HuH-7.5 (cell line): ENCODE measurements around the gene SLC35F3.
A peak's percentile ranks its signal among the peaks of the same experiment; 100 is the strongest.
"Not testable (repeated sequence)": the region's sequence is repeated elsewhere in the genome, so short reads cannot be mapped to it uniquely, and the experiment has no call there.

Experiments
- DNase-seq: peaks from one replicate; pipeline ENCODE4 v3.0.0; 2011; ENCODE audit warnings: low spot score

The SLC35F3 gene

GRCh38 chr1:234197839-234198238 lies 293.4 kb downstream of the SLC35F3 start:
- DNase-seq = no peak

- DNase-seq = no peak
Observed at GRCh38 chr1:234199476-234200127, 295.1 kb downstream of the SLC35F3 start.

GRCh38 chr1:234200566-234200965 lies 296.1 kb downstream of the SLC35F3 start:
- DNase-seq = no peak

GRCh38 chr1:234201600-234201999 lies 297.1 kb downstream of the SLC35F3 start:
- DNase-seq = no peak

- DNase-seq = no peak
Observed at GRCh38 chr1:234205966-234206365, 301.5 kb downstream of the SLC35F3 start.

GRCh38 chr1:234206651-234207284 lies 302.3 kb downstream of the SLC35F3 start:
- no peak for DNase-seq

GRCh38 chr1:234208351-234208750 lies 303.9 kb downstream of the SLC35F3 start:
- DNase-seq = no peak

GRCh38 chr1:234208791-234209190 lies 304.3 kb downstream of the SLC35F3 start:
- no peak for DNase-seq

GRCh38 chr1:234210429-234210828 lies 306.0 kb downstream of the SLC35F3 start:
- DNase-seq = not testable (repeated sequence)

- not testable (repeated sequence) for DNase-seq
Observed at GRCh38 chr1:234211855-234212254, 307.4 kb downstream of the SLC35F3 start.

- DNase-seq = peak; percentile 55
Observed at GRCh38 chr1:234212764-234213657, 308.5 kb downstream of the SLC35F3 start.

- no peak for DNase-seq
Observed at GRCh38 chr1:234213658-234214128, 309.2 kb downstream of the SLC35F3 start.

GRCh38 chr1:234214129-234214910 lies 309.8 kb downstream of the SLC35F3 start:
- no peak for DNase-seq

- no peak for DNase-seq
Observed at GRCh38 chr1:234214911-234215892, 310.7 kb downstream of the SLC35F3 start.

- DNase-seq = no peak
Observed at GRCh38 chr1:234216116-234216703, 311.7 kb downstream of the SLC35F3 start.

GRCh38 chr1:234217316-234217840 lies 312.9 kb downstream of the SLC35F3 start:
- DNase-seq = no peak

GRCh38 chr1:234218078-234218477 lies 313.6 kb downstream of the SLC35F3 start:
- no peak for DNase-seq

- no peak for DNase-seq
Observed at GRCh38 chr1:234219711-234220110, 315.2 kb downstream of the SLC35F3 start.

GRCh38 chr1:234221601-234222000 lies 317.1 kb downstream of the SLC35F3 start:
- no peak for DNase-seq
